SK-N-SH treated with all-trans-retinoic acid at 6 μM for 48 hours (cell line): ENCODE data around the gene RNASE11.

Experiments
- ATAC-seq: fragments of 200-7000 bp; cut with Tn5 transposase; 3 replicates; pipeline ENCODE4 v1.9.1; 2020; ENCODE audit warnings: mild to moderate bottlenecking, moderate library complexity
- ARNTL ChIP-seq: fragments of 450-650 bp; formaldehyde crosslinking; IDR thresholded peaks from 2 replicates; pipeline ENCODE4 v1.5.0; 2020; ENCODE audit warnings: low read depth, mild to moderate bottlenecking, moderate library complexity, borderline replicate concordance
- BACH2 ChIP-seq: fragments of 250-450 bp; sonication (Bioruptor Pico); IDR thresholded peaks from 2 replicates; pipeline ENCODE4 v1.9.0; 2021; ENCODE audit warnings: mild to moderate bottlenecking, borderline replicate concordance
- CSDC2 ChIP-seq: fragments of 250-450 bp; sonication (Bioruptor Pico); IDR thresholded peaks from 2 replicates; pipeline ENCODE4 v1.5.0; 2020; ENCODE audit warnings: mild to moderate bottlenecking, moderate library complexity
- ESRRG ChIP-seq: fragments of 250-450 bp; sonication (Bioruptor Pico); IDR thresholded peaks from 2 replicates; pipeline ENCODE4 v1.6.1; 2021; ENCODE audit warnings: mild to moderate bottlenecking
- GLIS3 ChIP-seq: fragments of 250-450 bp; sonication (Bioruptor Pico); IDR thresholded peaks from 2 replicates; pipeline ENCODE4 v1.5.0; 2020; ENCODE audit warnings: mild to moderate bottlenecking, moderate library complexity
- ISL1 ChIP-seq: fragments of 250-450 bp; sonication (Bioruptor Pico); IDR thresholded peaks from 2 replicates; pipeline ENCODE4 v2.1.2; 2022; ENCODE audit warnings: mild to moderate bottlenecking, moderate library complexity
- OSR1 ChIP-seq: fragments of 250-450 bp; sonication (Bioruptor Pico); IDR thresholded peaks from 2 replicates; pipeline ENCODE4 v1.8.0; 2022; ENCODE audit warnings: moderate library complexity, mild to moderate bottlenecking, inconsistent platforms
- PATZ1 ChIP-seq: fragments of 250-450 bp; sonication (Bioruptor Pico); IDR thresholded peaks from 2 replicates; pipeline ENCODE4 v1.8.0; 2020; ENCODE audit warnings: mild to moderate bottlenecking, moderate library complexity, borderline replicate concordance
- PPARA ChIP-seq: fragments of 250-450 bp; sonication (Bioruptor Pico); IDR thresholded peaks from 2 replicates; pipeline ENCODE4 v1.5.0; 2020; ENCODE audit warnings: mild to moderate bottlenecking, borderline replicate concordance
- SNAI2 ChIP-seq: fragments of 250-450 bp; sonication (Bioruptor Pico); IDR thresholded peaks from 2 replicates; pipeline ENCODE4 v1.5.0; 2020; ENCODE audit warnings: mild to moderate bottlenecking, moderate library complexity
- TCF4 ChIP-seq: fragments of 250-450 bp; sonication (Bioruptor Pico); IDR thresholded peaks from 2 replicates; pipeline ENCODE4 v1.8.0; 2021; ENCODE audit warnings: mild to moderate bottlenecking, moderate library complexity, borderline replicate concordance
- TOX ChIP-seq: fragments of 250-450 bp; sonication (Bioruptor Pico); IDR thresholded peaks from 2 replicates; pipeline ENCODE4 v1.8.0; 2021; ENCODE audit warnings: mild to moderate bottlenecking, moderate library complexity, borderline replicate concordance
- ZC3H10 ChIP-seq: fragments of 250-450 bp; sonication (Bioruptor Pico); IDR thresholded peaks from 2 replicates; pipeline ENCODE4 v1.5.1; 2021; ENCODE audit warnings: mild to moderate bottlenecking, moderate library complexity
- ZFP3 ChIP-seq: fragments of 250-450 bp; sonication (Bioruptor Pico); IDR thresholded peaks from 2 replicates; pipeline ENCODE4 v1.5.0; 2020; ENCODE audit warnings: mild to moderate bottlenecking, moderate library complexity
- ZFP30 ChIP-seq: fragments of 450-650 bp; formaldehyde crosslinking; IDR thresholded peaks from 2 replicates; pipeline ENCODE4 v1.5.0; 2022; ENCODE audit warnings: mild to moderate bottlenecking, moderate library complexity
- ZNF565 ChIP-seq: fragments of 450-650 bp; formaldehyde crosslinking; conservative IDR thresholded peaks from 2 replicates; pipeline ENCODE4 v1.5.0; 2020; ENCODE audit warnings: low read depth, mild to moderate bottlenecking, moderate library complexity
- ZNF70 ChIP-seq: fragments of 450-650 bp; formaldehyde crosslinking; IDR thresholded peaks from 2 replicates; pipeline ENCODE4 v1.5.0; 2020; ENCODE audit warnings: mild to moderate bottlenecking, moderate library complexity
- ZNF8 ChIP-seq: fragments of 450-650 bp; formaldehyde crosslinking; IDR thresholded peaks from 2 replicates; pipeline ENCODE4 v1.5.0; 2020; ENCODE audit warnings: mild to moderate bottlenecking, moderate library complexity
- TF ChIP-seq, protein P1 (sequence below): fragments of 250-450 bp; sonication (Bioruptor Pico); IDR thresholded peaks from 2 replicates; pipeline ENCODE4 v1.5.0; 2020; ENCODE audit warnings: mild to moderate bottlenecking, moderate library complexity
- TF ChIP-seq, protein P2 (sequence below): fragments of 250-450 bp; sonication (Bioruptor Pico); IDR thresholded peaks from 2 replicates; pipeline ENCODE4 v1.5.1; 2020; ENCODE audit warnings: low read depth, mild to moderate bottlenecking, moderate library complexity
- TF ChIP-seq, protein P3 (sequence below): fragments of 250-450 bp; sonication (Bioruptor Pico); IDR thresholded peaks from 2 replicates; pipeline ENCODE4 v1.5.1; 2021; ENCODE audit warnings: mild to moderate bottlenecking, moderate library complexity
- TF ChIP-seq, protein P4 (sequence below): fragments of 250-450 bp; sonication (Bioruptor Pico); IDR thresholded peaks from 2 replicates; pipeline ENCODE4 v1.8.0; 2021; ENCODE audit warnings: low read depth, mild to moderate bottlenecking, moderate library complexity, borderline replicate concordance

Gene RNASE11

DNA sequence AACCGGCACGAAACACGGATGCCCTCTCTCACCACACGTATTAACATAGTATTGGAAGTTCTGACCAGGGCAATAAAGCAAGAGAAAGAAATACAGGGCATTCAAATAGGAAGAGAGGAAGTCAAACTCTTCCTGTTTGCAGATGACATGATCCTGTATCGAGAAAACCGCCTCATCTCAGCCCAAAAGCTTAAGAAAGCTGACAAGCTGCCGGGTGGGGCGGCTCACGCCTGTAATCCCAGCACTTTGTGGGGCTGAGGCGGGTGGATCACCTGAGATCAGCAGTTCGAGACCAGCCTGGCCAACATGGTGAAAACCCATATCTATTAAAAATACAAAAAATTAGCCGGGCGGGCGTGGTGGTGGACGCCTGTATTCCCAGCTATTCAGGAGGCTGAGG is 36.0 kb upstream of the RNASE11 start (continued):
- TF ChIP-seq, protein P1, sequence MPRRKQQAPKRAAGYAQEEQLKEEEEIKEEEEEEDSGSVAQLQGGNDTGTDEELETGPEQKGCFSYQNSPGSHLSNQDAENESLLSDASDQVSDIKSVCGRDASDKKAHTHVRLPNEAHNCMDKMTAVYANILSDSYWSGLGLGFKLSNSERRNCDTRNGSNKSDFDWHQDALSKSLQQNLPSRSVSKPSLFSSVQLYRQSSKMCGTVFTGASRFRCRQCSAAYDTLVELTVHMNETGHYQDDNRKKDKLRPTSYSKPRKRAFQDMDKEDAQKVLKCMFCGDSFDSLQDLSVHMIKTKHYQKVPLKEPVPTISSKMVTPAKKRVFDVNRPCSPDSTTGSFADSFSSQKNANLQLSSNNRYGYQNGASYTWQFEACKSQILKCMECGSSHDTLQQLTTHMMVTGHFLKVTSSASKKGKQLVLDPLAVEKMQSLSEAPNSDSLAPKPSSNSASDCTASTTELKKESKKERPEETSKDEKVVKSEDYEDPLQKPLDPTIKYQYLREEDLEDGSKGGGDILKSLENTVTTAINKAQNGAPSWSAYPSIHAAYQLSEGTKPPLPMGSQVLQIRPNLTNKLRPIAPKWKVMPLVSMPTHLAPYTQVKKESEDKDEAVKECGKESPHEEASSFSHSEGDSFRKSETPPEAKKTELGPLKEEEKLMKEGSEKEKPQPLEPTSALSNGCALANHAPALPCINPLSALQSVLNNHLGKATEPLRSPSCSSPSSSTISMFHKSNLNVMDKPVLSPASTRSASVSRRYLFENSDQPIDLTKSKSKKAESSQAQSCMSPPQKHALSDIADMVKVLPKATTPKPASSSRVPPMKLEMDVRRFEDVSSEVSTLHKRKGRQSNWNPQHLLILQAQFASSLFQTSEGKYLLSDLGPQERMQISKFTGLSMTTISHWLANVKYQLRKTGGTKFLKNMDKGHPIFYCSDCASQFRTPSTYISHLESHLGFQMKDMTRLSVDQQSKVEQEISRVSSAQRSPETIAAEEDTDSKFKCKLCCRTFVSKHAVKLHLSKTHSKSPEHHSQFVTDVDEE (CRISPR knock-in tag): no peak
- TF ChIP-seq ZFP30 (CRISPR knock-in tag) (no peak), BACH2 (CRISPR knock-in tag) (no peak), ZNF70 (CRISPR knock-in tag) (no peak), ZNF8 (no peak), TCF4 (CRISPR knock-in tag) (no peak)

DNA sequence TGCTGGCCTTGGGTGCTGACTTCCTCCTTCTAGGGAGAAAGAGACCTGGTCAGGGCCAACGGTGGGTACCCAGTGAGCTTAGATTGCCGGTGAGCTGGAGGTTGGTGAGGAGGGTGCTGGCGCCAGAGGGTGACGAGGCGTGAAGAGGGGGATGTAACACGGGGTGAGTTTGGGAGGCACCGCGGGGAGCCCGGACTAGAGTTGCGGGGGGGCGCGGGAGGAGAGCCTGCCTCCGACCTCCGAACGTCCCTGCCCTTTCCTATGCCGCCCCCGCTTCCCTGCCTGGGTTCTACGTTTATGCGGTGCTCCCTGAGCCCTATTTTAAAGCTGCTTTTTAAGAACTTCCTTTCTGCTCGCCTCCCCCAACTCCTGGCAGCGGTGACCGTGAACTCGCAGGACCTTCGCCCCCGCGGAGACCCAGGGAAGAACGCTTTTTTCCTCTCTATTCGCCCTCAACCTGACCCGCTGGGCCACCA is 35.1 kb upstream of the RNASE11 start:
- TF ChIP-seq, protein P2, sequence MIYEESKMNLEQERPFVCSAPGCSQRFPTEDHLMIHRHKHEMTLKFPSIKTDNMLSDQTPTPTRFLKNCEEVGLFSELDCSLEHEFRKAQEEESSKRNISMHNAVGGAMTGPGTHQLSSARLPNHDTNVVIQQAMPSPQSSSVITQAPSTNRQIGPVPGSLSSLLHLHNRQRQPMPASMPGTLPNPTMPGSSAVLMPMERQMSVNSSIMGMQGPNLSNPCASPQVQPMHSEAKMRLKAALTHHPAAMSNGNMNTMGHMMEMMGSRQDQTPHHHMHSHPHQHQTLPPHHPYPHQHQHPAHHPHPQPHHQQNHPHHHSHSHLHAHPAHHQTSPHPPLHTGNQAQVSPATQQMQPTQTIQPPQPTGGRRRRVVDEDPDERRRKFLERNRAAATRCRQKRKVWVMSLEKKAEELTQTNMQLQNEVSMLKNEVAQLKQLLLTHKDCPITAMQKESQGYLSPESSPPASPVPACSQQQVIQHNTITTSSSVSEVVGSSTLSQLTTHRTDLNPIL (CRISPR knock-in tag): no peak
- TF ChIP-seq PATZ1 (CRISPR knock-in tag) (no peak), ZC3H10 (CRISPR knock-in tag) (no peak), TCF4 (CRISPR knock-in tag) (no peak), ARNTL (no peak), GLIS3 (CRISPR knock-in tag) (no peak), ZNF8 (no peak), ZNF565 (CRISPR knock-in tag) (no peak), ISL1 (CRISPR knock-in tag) (no peak), CSDC2 (CRISPR knock-in tag) (no peak), ESRRG (no peak), TOX (CRISPR knock-in tag) (no peak), ZFP30 (CRISPR knock-in tag) (no peak), SNAI2 (CRISPR knock-in tag) (no peak), OSR1 (CRISPR knock-in tag) (no peak), PPARA (CRISPR knock-in tag) (no peak)
- TF ChIP-seq, protein P3, sequence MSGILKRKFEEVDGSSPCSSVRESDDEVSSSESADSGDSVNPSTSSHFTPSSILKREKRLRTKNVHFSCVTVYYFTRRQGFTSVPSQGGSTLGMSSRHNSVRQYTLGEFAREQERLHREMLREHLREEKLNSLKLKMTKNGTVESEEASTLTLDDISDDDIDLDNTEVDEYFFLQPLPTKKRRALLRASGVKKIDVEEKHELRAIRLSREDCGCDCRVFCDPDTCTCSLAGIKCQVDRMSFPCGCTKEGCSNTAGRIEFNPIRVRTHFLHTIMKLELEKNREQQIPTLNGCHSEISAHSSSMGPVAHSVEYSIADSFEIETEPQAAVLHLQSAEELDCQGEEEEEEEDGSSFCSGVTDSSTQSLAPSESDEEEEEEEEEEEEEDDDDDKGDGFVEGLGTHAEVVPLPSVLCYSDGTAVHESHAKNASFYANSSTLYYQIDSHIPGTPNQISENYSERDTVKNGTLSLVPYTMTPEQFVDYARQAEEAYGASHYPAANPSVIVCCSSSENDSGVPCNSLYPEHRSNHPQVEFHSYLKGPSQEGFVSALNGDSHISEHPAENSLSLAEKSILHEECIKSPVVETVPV: no peak
- TF ChIP-seq, protein P4, sequence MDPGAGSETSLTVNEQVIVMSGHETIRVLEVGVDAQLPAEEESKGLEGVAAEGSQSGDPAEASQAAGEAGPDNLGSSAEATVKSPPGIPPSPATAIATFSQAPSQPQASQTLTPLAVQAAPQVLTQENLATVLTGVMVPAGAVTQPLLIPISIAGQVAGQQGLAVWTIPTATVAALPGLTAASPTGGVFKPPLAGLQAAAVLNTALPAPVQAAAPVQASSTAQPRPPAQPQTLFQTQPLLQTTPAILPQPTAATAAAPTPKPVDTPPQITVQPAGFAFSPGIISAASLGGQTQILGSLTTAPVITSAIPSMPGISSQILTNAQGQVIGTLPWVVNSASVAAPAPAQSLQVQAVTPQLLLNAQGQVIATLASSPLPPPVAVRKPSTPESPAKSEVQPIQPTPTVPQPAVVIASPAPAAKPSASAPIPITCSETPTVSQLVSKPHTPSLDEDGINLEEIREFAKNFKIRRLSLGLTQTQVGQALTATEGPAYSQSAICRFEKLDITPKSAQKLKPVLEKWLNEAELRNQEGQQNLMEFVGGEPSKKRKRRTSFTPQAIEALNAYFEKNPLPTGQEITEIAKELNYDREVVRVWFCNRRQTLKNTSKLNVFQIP (CRISPR knock-in tag): no peak
- no peak for ATAC-seq

GRCh38 chr14:20620798-20621478 is 33.1 kb upstream of the RNASE11 start:
- ATAC-seq: no peak
- TF ChIP-seq, protein P2 (CRISPR knock-in tag): no peak
- no peak for TF ChIP-seq SNAI2 (CRISPR knock-in tag)
- no peak for TF ChIP-seq ZC3H10 (CRISPR knock-in tag)
- no peak for TF ChIP-seq ZNF8
- TF ChIP-seq TCF4 (CRISPR knock-in tag): no peak
- TF ChIP-seq, protein P3: no peak
- no peak for TF ChIP-seq GLIS3 (CRISPR knock-in tag)
- TF ChIP-seq, protein P4 (CRISPR knock-in tag): no peak
- TF ChIP-seq PPARA (CRISPR knock-in tag): no peak
- TF ChIP-seq CSDC2 (CRISPR knock-in tag): no peak
- TF ChIP-seq ZFP30 (CRISPR knock-in tag): no peak
- TF ChIP-seq BACH2 (CRISPR knock-in tag): no peak
- no peak for TF ChIP-seq ZFP3 (CRISPR knock-in tag)
- TF ChIP-seq ARNTL: no peak
- TF ChIP-seq ZNF565 (CRISPR knock-in tag): no peak
